ENCODE measurements around the gene DEGS1.

- TF ChIP-seq GATA3 (IDR thresholded peaks at IDR 0.05; ENCODE audit: low read depth, low read length) = no peak
- TF ChIP-seq GATA2 (IDR thresholded peaks at IDR 0.05; ENCODE audit: low read depth, low read length) = no peak
Observed at GRCh38 chr1:224216382-224216781, 33.3 kb downstream of the DEGS1 start.

All from SH-SY5Y (cell line).